ENCODE results near the gene TPBG.

Gene TPBG, protein sequence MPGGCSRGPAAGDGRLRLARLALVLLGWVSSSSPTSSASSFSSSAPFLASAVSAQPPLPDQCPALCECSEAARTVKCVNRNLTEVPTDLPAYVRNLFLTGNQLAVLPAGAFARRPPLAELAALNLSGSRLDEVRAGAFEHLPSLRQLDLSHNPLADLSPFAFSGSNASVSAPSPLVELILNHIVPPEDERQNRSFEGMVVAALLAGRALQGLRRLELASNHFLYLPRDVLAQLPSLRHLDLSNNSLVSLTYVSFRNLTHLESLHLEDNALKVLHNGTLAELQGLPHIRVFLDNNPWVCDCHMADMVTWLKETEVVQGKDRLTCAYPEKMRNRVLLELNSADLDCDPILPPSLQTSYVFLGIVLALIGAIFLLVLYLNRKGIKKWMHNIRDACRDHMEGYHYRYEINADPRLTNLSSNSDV

DNA sequence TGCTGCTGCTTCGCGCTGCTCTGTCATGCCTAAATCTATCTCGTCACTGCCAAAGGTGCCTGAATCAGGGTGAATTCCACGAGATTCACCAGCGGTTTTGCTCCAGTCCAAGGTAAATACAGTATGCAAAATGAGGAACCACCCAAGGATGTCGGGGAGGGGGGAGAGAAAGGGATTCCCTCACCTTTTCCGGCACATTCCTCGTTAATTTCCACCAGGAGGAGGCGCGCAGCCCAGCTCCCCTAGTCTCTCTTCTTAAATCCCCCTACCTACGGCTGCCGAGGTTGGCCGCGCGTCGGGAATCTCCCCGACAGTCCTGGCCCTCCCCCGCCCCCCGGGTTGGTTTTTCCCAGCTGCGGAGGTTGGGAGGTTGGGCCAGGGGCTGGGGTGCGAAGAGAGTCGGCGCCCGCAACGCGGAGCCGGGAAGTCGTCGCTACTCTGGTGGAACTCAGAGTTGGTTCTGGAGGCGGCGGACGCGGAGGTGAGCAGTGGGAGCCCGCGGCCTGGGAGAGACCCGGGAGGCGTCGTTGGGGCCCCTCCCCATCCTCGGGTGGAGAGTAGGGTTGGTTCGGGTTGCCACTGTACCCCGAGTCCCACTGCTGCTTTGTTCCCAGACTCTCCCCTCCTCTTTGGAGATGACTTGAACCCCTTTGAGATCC lies at the start of gene TPBG:
TSS of gene TPBG (plus strand) at position 390 of the 659 bp plus-strand sequence. CDS start 1,145 bp downstream, outside the sequence.
- no peak for TF ChIP-seq Cebpa-rat (IDR thresholded peaks at IDR 0.05)
- no peaks in the 10 kb centered on the region for H3K27me3 ChIP-seq
- H4K20me1 ChIP-seq = no peaks in the 10 kb centered on the region
- H3K4me1 ChIP-seq = no peaks in the 10 kb centered on the region
- peaks cover 25% of the 10 kb centered on the region for H3K9me3 ChIP-seq
- no peak within 1 kb of the TSS for H3K27ac ChIP-seq
- no peak within 1 kb of the TSS for H3K4me3 ChIP-seq
- no peak within 1 kb of the TSS for H3K9ac ChIP-seq
- no peaks in the 10 kb centered on the region for H3K36me3 ChIP-seq
- no peak within 1 kb of the TSS for H3K4me2 ChIP-seq

DNA sequence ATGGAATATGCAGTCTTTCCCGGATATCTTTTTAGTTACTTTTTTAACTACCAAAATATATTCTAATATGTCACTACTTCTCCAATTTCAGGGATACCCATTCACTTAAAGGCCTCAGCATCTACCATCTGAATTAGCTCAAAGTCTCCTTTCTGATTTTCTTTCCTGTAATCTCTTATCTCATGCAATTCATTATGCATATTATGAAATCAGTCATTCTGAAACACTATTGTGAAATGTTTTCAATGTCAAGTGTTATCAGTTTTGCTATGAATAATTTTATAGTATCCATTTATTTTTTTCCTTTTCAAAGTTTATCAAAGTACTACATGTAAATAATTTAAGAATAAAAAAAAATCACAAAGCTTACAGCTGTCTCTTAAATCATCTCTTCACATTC lies 41.2 kb upstream of the TPBG start:
- no peaks in the 10 kb centered on the region for H3K27me3 ChIP-seq
- no peak overlapping the region for H3K4me3 ChIP-seq
- no peaks in the 10 kb centered on the region for H3K36me3 ChIP-seq
- H4K20me1 ChIP-seq = no peaks in the 10 kb centered on the region
- H3K9ac ChIP-seq = no peak overlapping the region
- H3K4me1 ChIP-seq = no peaks in the 10 kb centered on the region
- H3K9me3 ChIP-seq = no peaks in the 10 kb centered on the region
- H3K27ac ChIP-seq = no peak overlapping the region
- no peak for TF ChIP-seq Cebpa-rat (IDR thresholded peaks at IDR 0.05)
- H3K4me2 ChIP-seq = no peak overlapping the region

DNA sequence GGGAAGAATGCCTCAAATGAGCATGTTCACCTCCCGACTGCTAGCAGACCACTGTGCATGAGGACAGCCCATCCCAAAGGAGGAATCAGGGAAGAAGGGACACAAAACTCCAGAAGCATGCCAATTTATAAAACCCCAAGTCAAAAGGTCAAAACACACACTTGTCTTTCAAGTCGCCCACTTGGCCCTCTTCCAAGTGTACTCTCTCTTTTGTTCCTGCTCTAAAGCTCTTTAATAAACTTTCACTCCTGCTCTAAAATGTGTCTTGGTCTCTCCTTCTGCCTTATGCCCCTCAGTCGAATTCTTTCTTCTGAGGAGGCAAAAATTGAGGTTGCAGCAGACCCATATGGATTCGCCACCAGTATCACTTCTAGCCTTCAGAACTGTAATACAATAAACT lies 33.9 kb upstream of the TPBG start:
- no peak overlapping the region for H3K4me3 ChIP-seq
- H3K4me2 ChIP-seq = no peak overlapping the region
- TF ChIP-seq Cebpa-rat (IDR thresholded peaks at IDR 0.05) = no peak
- H3K9ac ChIP-seq = no peak overlapping the region
- no peaks in the 10 kb centered on the region for H3K9me3 ChIP-seq
- no peaks in the 10 kb centered on the region for H3K4me1 ChIP-seq
- H3K27me3 ChIP-seq = no peaks in the 10 kb centered on the region
- H4K20me1 ChIP-seq = no peaks in the 10 kb centered on the region
- H3K27ac ChIP-seq = no peak overlapping the region
- H3K36me3 ChIP-seq = no peaks in the 10 kb centered on the region

DNA sequence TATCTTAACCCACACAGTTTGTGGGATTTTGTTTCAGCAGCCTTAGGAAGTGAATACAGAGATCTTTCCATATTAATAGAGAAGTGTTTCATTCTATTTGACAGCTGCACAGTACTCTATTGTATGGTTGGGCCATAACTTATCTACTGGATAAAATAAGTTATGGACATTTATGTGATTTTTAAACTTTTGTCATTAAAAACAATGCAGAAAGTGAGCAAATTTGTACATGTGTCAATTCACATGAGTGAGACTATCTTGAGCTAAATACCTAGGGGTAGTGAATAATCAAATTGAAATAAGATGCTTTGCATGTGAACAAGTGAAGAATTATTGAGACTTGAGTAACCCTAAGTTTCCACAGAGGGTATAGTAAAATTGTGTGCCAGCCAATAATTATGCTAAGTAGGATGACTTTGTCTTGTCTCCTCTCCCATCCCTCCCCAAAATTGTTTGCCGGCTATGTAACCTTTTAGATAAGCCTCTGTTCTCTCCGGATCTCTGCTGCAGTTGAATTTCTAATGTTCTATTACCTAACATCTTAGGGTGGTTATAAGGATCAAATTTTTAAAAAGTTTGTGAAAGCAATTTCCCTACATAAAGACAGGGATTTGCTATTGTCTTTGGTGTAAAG lies 33.3 kb upstream of the TPBG start:
- no peak overlapping the region for H3K9ac ChIP-seq
- no peak overlapping the region for H3K4me3 ChIP-seq
- H3K27ac ChIP-seq = no peak overlapping the region
- H4K20me1 ChIP-seq = no peaks in the 10 kb centered on the region
- no peaks in the 10 kb centered on the region for H3K27me3 ChIP-seq
- TF ChIP-seq Cebpa-rat (IDR thresholded peaks at IDR 0.05) = no peak
- no peaks in the 10 kb centered on the region for H3K4me1 ChIP-seq
- H3K9me3 ChIP-seq = no peaks in the 10 kb centered on the region
- no peak overlapping the region for H3K4me2 ChIP-seq
- H3K36me3 ChIP-seq = no peaks in the 10 kb centered on the region

- Histone ChIP-seq H3K4me1 (no peaks in the 10 kb centered on the region), H3K27me3 (no peaks in the 10 kb centered on the region), H4K20me1 (no peaks in the 10 kb centered on the region), H3K9ac (no peak overlapping the region), H3K4me3 (no peak overlapping the region), H3K36me3 (no peaks in the 10 kb centered on the region), H3K9me3 (no peaks in the 10 kb centered on the region), H3K4me2 (no peak overlapping the region), H3K27ac (no peak overlapping the region)
- no peak for TF ChIP-seq Cebpa-rat (IDR thresholded peaks at IDR 0.05)
Measured at GRCh38 chr6:82331031-82331773, 32.4 kb upstream of the TPBG start.

- Histone ChIP-seq H3K27me3 (no peaks in the 10 kb centered on the region), H3K27ac (no peak overlapping the region), H3K4me3 (no peak overlapping the region), H3K36me3 (no peaks in the 10 kb centered on the region), H4K20me1 (no peaks in the 10 kb centered on the region), H3K9ac (no peak overlapping the region), H3K4me2 (no peak overlapping the region), H3K4me1 (no peaks in the 10 kb centered on the region), H3K9me3 (no peaks in the 10 kb centered on the region)
- no peak for TF ChIP-seq Cebpa-rat (IDR thresholded peaks at IDR 0.05)
Measured at GRCh38 chr6:82333781-82334180, 29.8 kb upstream of the TPBG start.

GRCh38 chr6:82337688-82338257 lies 25.8 kb upstream of the TPBG start:
- no peak overlapping the region for H3K9ac ChIP-seq
- H3K27me3 ChIP-seq = no peaks in the 10 kb centered on the region
- no peak for TF ChIP-seq Cebpa-rat (IDR thresholded peaks at IDR 0.05)
- peaks cover 11% of the 10 kb centered on the region for H3K9me3 ChIP-seq
- no peak overlapping the region for H3K27ac ChIP-seq
- H3K4me3 ChIP-seq = no peak overlapping the region
- no peaks in the 10 kb centered on the region for H4K20me1 ChIP-seq
- H3K4me1 ChIP-seq = no peaks in the 10 kb centered on the region
- no peak overlapping the region for H3K4me2 ChIP-seq
- no peaks in the 10 kb centered on the region for H3K36me3 ChIP-seq

- H3K36me3 ChIP-seq = no peaks in the 10 kb centered on the region
- TF ChIP-seq Cebpa-rat (IDR thresholded peaks at IDR 0.05) = no peak
- H3K9me3 ChIP-seq = no peaks in the 10 kb centered on the region
- H3K27me3 ChIP-seq = no peaks in the 10 kb centered on the region
- no peaks in the 10 kb centered on the region for H3K4me1 ChIP-seq
- H3K9ac ChIP-seq = no peak overlapping the region
- H3K27ac ChIP-seq = no peak overlapping the region
- H3K4me3 ChIP-seq = no peak overlapping the region
- H4K20me1 ChIP-seq = no peaks in the 10 kb centered on the region
- no peak overlapping the region for H3K4me2 ChIP-seq
Measured at GRCh38 chr6:82348130-82348529, 15.5 kb upstream of the TPBG start.

DNA sequence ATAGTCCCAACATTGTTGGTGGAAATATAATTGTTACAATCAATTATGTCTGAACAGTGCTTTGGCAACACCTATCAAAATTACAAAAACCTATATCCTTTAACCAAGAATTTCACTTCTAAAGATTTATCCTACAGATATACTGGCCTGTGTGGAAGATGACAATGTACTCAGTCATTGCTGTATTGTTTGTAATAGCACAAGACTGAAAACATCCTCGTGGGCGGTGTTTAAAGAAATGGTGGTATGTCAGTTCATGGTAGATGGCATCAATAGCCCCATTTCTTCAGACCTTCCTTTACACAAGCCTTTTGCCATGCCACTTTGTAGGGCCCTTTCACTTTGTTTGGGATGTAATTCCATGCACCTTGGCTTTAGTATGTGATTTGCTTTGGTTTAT lies 9.8 kb upstream of the TPBG start:
- Histone ChIP-seq H3K27me3 (no peaks in the 10 kb centered on the region), H4K20me1 (no peaks in the 10 kb centered on the region), H3K36me3 (no peaks in the 10 kb centered on the region), H3K4me3 (no peak overlapping the region), H3K27ac (no peak overlapping the region), H3K9me3 (no peaks in the 10 kb centered on the region), H3K9ac (no peak overlapping the region), H3K4me1 (no peaks in the 10 kb centered on the region), H3K4me2 (no peak overlapping the region)
- TF ChIP-seq Cebpa-rat (IDR thresholded peaks at IDR 0.05) = no peak
